AG09309 (cell line): Measurements from ENCODE around the gene CASQ1.

ENCODE experiments used
- DNase-seq: peaks from one replicate; pipeline ENCODE4 v3.0.0-alpha.2; 2010; ENCODE audit warnings: low read depth
- H3K4me3 ChIP-seq: 2 replicates; pipeline ENCODE4 v1.5.1; 2011; ENCODE audit warnings: mild to moderate bottlenecking, low read depth, low read length, moderate library complexity; ENCODE audit not compliant: control insufficient read depth
- TF ChIP-seq, protein P1 (sequence below): IDR thresholded peaks from 2 replicates; pipeline ENCODE4 v1.5.1; 2011; ENCODE audit warnings: mild to moderate bottlenecking, low read depth, low read length, inconsistent platforms; ENCODE audit not compliant: insufficient read depth, control insufficient read depth; ENCODE audit errors: missing control alignments

The CASQ1 gene

DNA sequence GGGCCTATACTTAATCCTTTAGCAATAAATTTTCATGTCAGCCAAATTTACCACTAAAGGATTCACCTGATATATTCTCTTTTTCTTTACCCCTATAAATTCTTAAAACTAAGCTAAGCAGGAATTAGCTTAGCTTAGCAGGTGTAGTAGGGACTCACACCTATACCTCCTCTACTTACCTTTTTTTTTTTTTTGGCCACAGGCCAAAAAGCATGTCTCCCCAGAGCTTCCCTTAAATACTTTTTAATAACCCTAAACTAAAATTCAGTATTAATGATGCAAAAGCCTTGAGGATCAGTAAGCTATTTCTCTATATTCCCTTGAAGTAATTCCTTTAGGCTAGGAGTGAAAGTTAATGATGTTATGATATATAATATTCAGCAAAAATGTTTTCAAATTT is 38.1 kb downstream of the CASQ1 start:
- H3K4me3 ChIP-seq, result no peak overlapping the region
- no peak for DNase-seq
- TF ChIP-seq, protein P1, sequence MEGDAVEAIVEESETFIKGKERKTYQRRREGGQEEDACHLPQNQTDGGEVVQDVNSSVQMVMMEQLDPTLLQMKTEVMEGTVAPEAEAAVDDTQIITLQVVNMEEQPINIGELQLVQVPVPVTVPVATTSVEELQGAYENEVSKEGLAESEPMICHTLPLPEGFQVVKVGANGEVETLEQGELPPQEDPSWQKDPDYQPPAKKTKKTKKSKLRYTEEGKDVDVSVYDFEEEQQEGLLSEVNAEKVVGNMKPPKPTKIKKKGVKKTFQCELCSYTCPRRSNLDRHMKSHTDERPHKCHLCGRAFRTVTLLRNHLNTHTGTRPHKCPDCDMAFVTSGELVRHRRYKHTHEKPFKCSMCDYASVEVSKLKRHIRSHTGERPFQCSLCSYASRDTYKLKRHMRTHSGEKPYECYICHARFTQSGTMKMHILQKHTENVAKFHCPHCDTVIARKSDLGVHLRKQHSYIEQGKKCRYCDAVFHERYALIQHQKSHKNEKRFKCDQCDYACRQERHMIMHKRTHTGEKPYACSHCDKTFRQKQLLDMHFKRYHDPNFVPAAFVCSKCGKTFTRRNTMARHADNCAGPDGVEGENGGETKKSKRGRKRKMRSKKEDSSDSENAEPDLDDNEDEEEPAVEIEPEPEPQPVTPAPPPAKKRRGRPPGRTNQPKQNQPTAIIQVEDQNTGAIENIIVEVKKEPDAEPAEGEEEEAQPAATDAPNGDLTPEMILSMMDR, result no peak

DNA sequence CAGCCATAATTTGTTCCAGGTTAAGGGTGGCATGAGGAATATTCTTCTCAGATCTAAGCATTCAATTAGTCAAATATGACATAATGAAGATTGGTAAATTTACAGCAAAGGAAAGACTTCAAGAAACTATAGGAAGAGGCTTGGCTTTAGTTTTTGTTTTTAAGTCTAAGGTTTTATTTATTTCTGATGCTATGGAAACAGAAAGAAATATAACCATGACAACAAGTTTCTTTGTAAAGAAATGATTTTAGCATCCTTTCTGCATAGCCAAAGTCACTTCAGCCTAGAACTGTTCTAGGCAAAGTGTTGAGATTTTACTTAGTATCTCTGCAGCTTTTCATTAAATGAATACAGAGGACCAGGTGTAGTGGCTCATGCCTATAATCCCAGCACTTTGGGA is 42.5 kb downstream of the CASQ1 start:
- TF ChIP-seq, protein P1, result no peak
- H3K4me3 ChIP-seq, result no peak overlapping the region
- no peak for DNase-seq

DNA sequence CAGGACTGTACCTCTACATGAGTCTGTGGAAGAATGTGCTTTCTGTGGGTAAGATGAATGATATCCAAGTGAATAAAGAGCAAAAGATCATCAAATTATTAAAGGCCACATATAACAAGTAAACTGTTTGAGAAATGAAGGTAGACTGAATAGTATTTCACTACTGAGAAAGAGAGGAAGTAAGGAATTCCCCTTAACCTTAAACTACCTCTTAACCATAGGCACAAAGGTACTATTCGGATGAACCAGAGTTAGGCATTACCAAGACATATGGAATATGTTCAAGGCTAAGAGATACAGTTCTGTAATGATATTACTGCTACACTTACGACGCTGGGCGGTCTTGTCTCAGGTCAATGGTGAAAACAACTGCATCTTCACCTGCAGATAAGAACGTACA is 46.4 kb downstream of the CASQ1 start:
- DNase-seq, result no peak
- TF ChIP-seq, protein P1, result no peak
- H3K4me3 ChIP-seq, result no peak overlapping the region

DNA sequence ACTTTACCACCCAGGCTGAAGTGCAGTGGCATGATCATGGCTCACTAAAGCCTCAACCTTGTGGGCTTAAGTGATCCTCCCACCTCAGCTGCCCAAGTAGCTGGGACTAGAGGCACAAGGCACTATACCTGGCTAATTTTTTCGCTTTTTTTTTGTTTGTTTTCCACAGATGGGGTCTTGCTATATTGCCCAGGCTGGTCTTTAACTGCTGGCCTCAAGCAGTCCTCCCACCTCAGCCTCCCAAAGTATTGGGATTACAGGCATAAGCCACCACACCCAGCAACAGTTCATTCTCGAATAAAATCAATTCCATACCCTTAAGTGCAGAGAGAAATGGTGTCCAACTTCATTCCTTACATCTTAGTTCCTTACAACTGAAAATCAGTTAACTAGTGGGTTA is 47.2 kb downstream of the CASQ1 start:
- no peak for DNase-seq
- TF ChIP-seq, protein P1, result no peak
- H3K4me3 ChIP-seq, result no peak overlapping the region

DNA sequence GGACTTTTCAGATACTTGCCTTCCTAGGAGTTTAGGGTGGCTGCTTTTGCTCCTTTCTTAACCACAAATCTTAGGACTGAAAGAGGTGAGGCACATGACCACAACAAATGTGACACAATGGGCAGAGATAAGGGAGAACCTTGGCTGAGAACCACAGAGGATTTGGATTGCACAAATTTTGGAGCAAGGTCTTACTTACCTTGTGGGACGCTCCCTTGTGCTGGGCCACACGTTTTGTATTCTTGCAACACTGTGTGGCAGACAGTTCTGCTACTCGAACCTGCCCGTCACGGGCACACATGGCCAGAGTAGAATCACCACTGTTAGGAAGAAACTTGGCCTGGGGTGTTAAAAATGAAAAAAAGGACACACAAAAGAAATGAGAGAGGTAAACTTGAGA is 48.0 kb downstream of the CASQ1 start:
- DNase-seq, result no peak
- H3K4me3 ChIP-seq, result no peak overlapping the region
- TF ChIP-seq, protein P1, result no peak

DNA sequence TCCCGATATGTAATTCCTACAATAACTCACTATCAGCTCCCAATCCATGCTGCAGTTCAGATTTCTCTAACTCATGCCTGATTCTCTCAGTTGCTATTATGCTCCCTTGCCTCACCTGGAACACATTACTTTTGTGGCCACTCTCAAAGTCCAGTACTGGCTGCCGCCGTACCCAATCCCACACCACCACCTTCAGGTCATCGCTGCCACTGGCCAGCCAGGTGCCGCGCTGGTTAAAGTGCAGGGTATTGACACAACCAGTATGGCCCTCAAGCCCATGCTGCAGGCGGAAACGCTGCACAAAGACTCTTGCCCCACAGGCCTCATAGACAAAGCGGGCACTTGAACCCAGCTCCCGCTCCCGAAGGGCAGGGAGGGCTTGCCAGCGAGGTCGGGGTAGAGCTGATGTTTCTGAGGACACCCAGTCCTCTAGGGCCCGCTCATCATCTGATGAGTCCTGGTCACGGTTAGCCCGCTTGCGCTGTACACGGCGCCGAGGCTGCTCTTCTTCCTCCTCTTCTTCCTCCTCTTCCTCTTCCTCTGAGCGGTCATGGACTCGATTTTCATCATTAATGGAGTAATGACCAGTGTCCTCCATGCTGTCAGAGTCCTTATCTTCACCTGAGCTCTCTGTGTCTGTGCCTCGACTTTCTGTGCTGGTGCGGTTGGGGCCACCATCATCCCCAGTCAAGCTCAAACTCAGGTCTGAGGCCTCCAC is 49.4 kb downstream of the CASQ1 start:
- TF ChIP-seq, protein P1, result no peak
- no peak overlapping the region for H3K4me3 ChIP-seq
- DNase-seq, result no peak
